GM19193 (cell line): ENCODE measurements around the gene ARHGEF19.

Experiments used
- POLR2A ChIP-seq: IDR thresholded peaks from 4 replicates; pipeline ENCODE4 v1.6.1; 2011; ENCODE audit not compliant: insufficient read depth, insufficient read length; ENCODE audit errors: extremely low read depth

The ARHGEF19 gene

GRCh38 chr1:16172218-16172830 lies 40.1 kb downstream of the ARHGEF19 start:
- TF ChIP-seq POLR2A = no peak

GRCh38 chr1:16171314-16172151 lies 40.9 kb downstream of the ARHGEF19 start:
- TF ChIP-seq POLR2A = no peak

GRCh38 chr1:16170283-16170673 lies 42.2 kb downstream of the ARHGEF19 start:
- no peak for TF ChIP-seq POLR2A

- no peak for TF ChIP-seq POLR2A
Observed at GRCh38 chr1:16168622-16169360, 43.7 kb downstream of the ARHGEF19 start.

GRCh38 chr1:16167331-16168143 lies 44.9 kb downstream of the ARHGEF19 start:
- no peak for TF ChIP-seq POLR2A

- TF ChIP-seq POLR2A = no peak
Observed at GRCh38 chr1:16166117-16166516, 46.3 kb downstream of the ARHGEF19 start.

GRCh38 chr1:16165548-16165947 lies 46.9 kb downstream of the ARHGEF19 start:
- no peak for TF ChIP-seq POLR2A

GRCh38 chr1:16165073-16165364 lies 47.4 kb downstream of the ARHGEF19 start:
- TF ChIP-seq POLR2A = no peak

GRCh38 chr1:16164213-16165072 lies 48.0 kb downstream of the ARHGEF19 start:
- no peak for TF ChIP-seq POLR2A

- no peak for TF ChIP-seq POLR2A
Observed at GRCh38 chr1:16162163-16162822, 50.2 kb downstream of the ARHGEF19 start.

GRCh38 chr1:16161717-16162116 lies 50.7 kb downstream of the ARHGEF19 start:
- TF ChIP-seq POLR2A = no peak

GRCh38 chr1:16158993-16159831 lies 53.2 kb downstream of the ARHGEF19 start:
- no peak for TF ChIP-seq POLR2A

GRCh38 chr1:16158025-16158424 lies 54.4 kb downstream of the ARHGEF19 start:
- no peak for TF ChIP-seq POLR2A
